ENCODE data around the gene KIAA0753. TPM values are rescaled to one million over a fixed set of nuclear protein-coding genes. Genes with fewer than 3 reads are reported as not detected.

The KIAA0753 gene
- total RNA-seq, 2 experiments from 2014 or later: 20.8 to 21.4 TPM

GRCh38 chr17:6651354-6651918, 10.9 kb upstream of the KIAA0753 start, which contains the start of the genes C17orf100 and MED31:
Gene C17orf100 (plus strand): TSS chr17:6651762. CDS start chr17:6651914, 152 bp downstream.
Gene MED31 (minus strand): TSS chr17:6651605. CDS start chr17:6651528, 77 bp downstream.
- ChIA-PET CTCF (interaction anchor here (1.0 to 1.3 kb wide), 2 partner anchors 9 to 10 kb away, joined by 3 read pairs; no protein-coding TSS in a partner anchor), POLR2A (interaction anchor here (1.0 to 1.4 kb wide), 2 partner anchors 9 to 10 kb away, joined by 4 to 7 read pairs; no protein-coding TSS in a partner anchor)

- ChIA-PET CTCF (interaction anchor here (0.8 kb wide), 1 partner anchor 175 kb away, joined by 3 read pairs; no protein-coding TSS in a partner anchor), POLR2A (no interaction called here)
These were observed 7.7 kb upstream of the KIAA0753 start for GRCh38 chr17:6648181-6648580.

- CTCF ChIA-PET: no interaction called here
- POLR2A ChIA-PET: no interaction called here
These were observed 3.1 kb upstream of the KIAA0753 start for GRCh38 chr17:6643451-6644125.

- POLR2A ChIA-PET: interaction anchor here (1.2 to 1.4 kb wide), 2 partner anchors 8 to 198 kb away, joined by 3 to 4 read pairs; partner anchors contain the start of genes C17orf100, MED31 and PIMREG
- CTCF ChIA-PET: interaction anchor here (1.0 kb wide), 1 partner anchor 9 kb away, joined by 3 read pairs; the partner anchor contains the start of genes C17orf100 and MED31
These were observed 2.1 kb upstream of the KIAA0753 start for GRCh38 chr17:6642592-6642991.

GRCh38 chr17:6641247-6641863, 844 bp upstream of the KIAA0753 start:
- POLR2A ChIA-PET: interaction anchor here (0.8 to 1.4 kb wide), 2 partner anchors 10 to 197 kb away, joined by 3 to 7 read pairs; partner anchors contain the start of genes C17orf100, MED31 and PIMREG
- CTCF ChIA-PET: interaction anchor here (0.8 to 1.0 kb wide), 2 partner anchors 10 to 91 kb away, joined by 3 read pairs; partner anchors contain the start of genes C17orf100 and MED31

- POLR2A ChIA-PET: interaction anchor here (0.5 to 0.7 kb wide), 2 partner anchors 11 to 65 kb away, joined by 3 read pairs; no protein-coding TSS in a partner anchor
These were observed 650 bp downstream of the KIAA0753 start for GRCh38 chr17:6639586-6640535.

GRCh38 chr17:6639014-6639585, 1.4 kb downstream of the KIAA0753 start:
- ChIA-PET CTCF (no interaction called here), POLR2A (interaction anchor here (0.6 kb wide), 1 partner anchor 196 kb away, joined by 12 read pairs; no protein-coding TSS in a partner anchor)

More at GRCh38 chr17:6639586-6640535, 650 bp downstream of the KIAA0753 start:
- CTCF ChIA-PET: no interaction called here

- POLR2A ChIA-PET: no interaction called here
- CTCF ChIA-PET: no interaction called here
These were observed 2.2 kb downstream of the KIAA0753 start for GRCh38 chr17:6638046-6638908.

- POLR2A ChIA-PET: no interaction called here
- CTCF ChIA-PET: no interaction called here
These were observed 3.1 kb downstream of the KIAA0753 start for GRCh38 chr17:6637458-6637840.

- POLR2A ChIA-PET: no interaction called here
- CTCF ChIA-PET: no interaction called here
These were observed 3.7 kb downstream of the KIAA0753 start for GRCh38 chr17:6636616-6637457.

GRCh38 chr17:6636105-6636504, 4.4 kb downstream of the KIAA0753 start:
- ChIA-PET POLR2A (no interaction called here), CTCF (no interaction called here)

GRCh38 chr17:6633263-6633662, 7.2 kb downstream of the KIAA0753 start:
- ChIA-PET POLR2A (no interaction called here), CTCF (no interaction called here)

- POLR2A ChIA-PET: no interaction called here
- CTCF ChIA-PET: no interaction called here
These were observed 8.0 kb downstream of the KIAA0753 start for GRCh38 chr17:6632530-6632929.

GRCh38 chr17:6630390-6630789, 10.1 kb downstream of the KIAA0753 start:
- ChIA-PET CTCF (no interaction called here), POLR2A (no interaction called here)

GRCh38 chr17:6627019-6627418, 13.5 kb downstream of the KIAA0753 start:
- POLR2A ChIA-PET: no interaction called here
- CTCF ChIA-PET: no interaction called here

- ChIA-PET POLR2A (no interaction called here), CTCF (no interaction called here)
These were observed 13.9 kb downstream of the KIAA0753 start for GRCh38 chr17:6626616-6627015.

- CTCF ChIA-PET: interaction anchor here (1.0 kb wide), 1 partner anchor 16 kb away, joined by 3 read pairs; no protein-coding TSS in a partner anchor
- POLR2A ChIA-PET: no interaction called here
These were observed 16.6 kb downstream of the KIAA0753 start for GRCh38 chr17:6623941-6624340.
